AG10803 (cell line): ENCODE results near the gene ATP2B2.
A peak's percentile ranks its signal among the peaks of the same experiment; 100 is the strongest.

Source experiments
- DNase-seq: peaks from one replicate; pipeline ENCODE4 v3.0.0; 2010; ENCODE audit warnings: low read depth
- H3K4me3 ChIP-seq: 2 replicates; pipeline ENCODE4 v1.5.1; 2011; ENCODE audit warnings: mild to moderate bottlenecking, low read length, control low read depth
- CTCF ChIP-seq: conservative IDR thresholded peaks from 2 replicates; pipeline ENCODE4 v1.5.1; 2011; ENCODE audit warnings: mild to moderate bottlenecking, low read length, control low read depth, inconsistent platforms

ATP2B2 gene

DNA sequence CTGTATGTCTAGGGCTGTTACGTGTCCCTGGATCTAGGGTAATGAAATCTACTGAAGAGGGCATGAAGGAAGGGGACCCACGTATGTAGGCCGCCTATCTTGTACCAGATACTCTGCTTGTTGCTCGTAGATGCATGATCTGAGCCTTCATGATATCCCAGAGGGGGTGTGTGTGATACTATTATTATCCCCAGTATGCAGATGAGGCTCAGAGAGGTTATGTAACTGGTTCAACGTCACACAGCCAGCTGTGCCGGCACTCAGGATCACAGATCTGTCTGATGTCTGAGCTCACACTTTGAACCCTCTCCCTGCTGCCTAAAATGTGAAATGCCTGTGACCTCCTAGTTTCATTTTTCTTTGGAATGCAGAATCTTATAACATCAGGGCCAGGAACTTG is 148.3 kb downstream of the ATP2B2 start:
- H3K4me3 ChIP-seq: no peak overlapping the region
- TF ChIP-seq CTCF: no peak
- no peak for DNase-seq

- no peak overlapping the region for H3K4me3 ChIP-seq
- TF ChIP-seq CTCF: no peak
- DNase-seq: no peak
These were observed 148.9 kb downstream of the ATP2B2 start for GRCh38 chr3:10356461-10356981.

GRCh38 chr3:10354361-10355015 is 150.9 kb downstream of the ATP2B2 start:
- peak; percentile 13 for DNase-seq
- no peak for TF ChIP-seq CTCF
- no peak overlapping the region for H3K4me3 ChIP-seq

DNA sequence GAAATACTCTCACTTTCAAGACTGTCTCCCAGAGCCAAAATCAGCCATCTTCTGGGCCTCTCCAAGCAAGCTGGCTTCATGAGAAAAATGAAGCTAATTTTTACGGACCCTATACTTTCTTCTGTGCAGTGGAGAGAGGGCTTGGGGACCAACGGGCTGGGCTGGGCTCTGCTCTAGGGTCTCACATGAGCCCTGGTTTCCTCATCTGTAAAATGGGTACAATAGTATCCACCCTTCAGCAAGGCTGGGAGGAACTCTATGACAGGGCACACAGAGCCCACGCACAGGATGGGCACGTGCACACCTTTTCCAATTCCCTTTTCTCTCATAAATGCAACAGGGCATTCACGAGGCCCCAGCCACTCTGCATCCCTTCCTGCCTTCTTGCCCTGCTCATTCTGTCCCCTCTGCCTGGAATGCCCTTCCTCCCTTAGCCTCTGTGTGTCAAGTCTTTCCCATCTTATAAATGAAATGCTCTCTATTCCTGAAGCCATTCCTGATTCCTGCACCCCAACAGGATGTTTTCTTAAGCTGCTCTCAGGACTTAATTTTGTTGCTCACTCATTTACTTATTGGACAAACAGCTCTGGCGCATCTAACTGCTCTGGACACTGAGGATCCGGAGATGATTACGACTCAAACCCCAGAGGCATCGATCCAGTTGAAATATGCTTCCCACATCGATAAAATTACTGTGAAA is 151.6 kb downstream of the ATP2B2 start:
- no peak for DNase-seq
- no peak overlapping the region for H3K4me3 ChIP-seq
- no peak for TF ChIP-seq CTCF

- DNase-seq: no peak
- no peak for TF ChIP-seq CTCF
- no peak overlapping the region for H3K4me3 ChIP-seq
These were observed 152.2 kb downstream of the ATP2B2 start for GRCh38 chr3:10353160-10353559.

DNA sequence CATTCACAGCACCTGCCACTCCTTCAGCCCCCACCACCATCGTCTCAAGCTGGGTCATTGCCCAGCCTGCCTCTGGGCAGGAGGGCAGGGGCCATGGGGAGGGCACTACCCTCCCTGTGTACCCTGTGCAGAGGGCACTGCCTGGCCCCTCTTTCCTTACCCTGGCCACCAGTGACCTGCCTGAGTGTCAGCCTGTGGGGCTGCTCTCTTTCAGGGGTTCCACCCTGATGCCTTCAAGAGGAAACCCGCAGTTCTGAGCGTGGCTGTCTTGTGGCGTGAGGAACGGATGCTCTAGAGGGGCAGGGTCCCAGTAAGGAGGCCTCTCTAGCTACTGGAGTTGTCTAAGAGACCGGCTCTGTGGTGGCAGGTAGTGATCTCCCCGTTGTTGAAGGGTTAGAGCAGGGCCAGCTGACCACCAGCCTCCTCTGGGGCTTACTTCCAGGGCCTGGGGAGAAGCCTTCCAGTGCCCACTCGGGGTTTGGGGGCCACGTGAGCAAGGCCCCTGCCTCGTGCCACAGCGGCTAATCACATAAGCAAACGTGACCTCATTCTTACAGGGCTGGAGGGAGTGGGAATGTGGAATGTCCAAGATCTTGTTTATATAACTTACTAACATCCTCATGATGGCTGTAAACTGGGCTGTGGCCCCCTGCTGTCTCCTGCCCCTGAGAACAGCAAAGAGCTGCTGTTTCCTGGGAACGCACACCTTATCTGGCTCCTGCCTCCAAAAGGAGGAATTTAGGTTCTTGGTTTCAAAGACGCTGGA is 153.1 kb downstream of the ATP2B2 start:
- peak; percentile 37 for DNase-seq
- H3K4me3 ChIP-seq: no peak overlapping the region
- TF ChIP-seq CTCF: no peak
